ENCODE measurements around the gene ZNF385B.

ZNF385B gene

DNA sequence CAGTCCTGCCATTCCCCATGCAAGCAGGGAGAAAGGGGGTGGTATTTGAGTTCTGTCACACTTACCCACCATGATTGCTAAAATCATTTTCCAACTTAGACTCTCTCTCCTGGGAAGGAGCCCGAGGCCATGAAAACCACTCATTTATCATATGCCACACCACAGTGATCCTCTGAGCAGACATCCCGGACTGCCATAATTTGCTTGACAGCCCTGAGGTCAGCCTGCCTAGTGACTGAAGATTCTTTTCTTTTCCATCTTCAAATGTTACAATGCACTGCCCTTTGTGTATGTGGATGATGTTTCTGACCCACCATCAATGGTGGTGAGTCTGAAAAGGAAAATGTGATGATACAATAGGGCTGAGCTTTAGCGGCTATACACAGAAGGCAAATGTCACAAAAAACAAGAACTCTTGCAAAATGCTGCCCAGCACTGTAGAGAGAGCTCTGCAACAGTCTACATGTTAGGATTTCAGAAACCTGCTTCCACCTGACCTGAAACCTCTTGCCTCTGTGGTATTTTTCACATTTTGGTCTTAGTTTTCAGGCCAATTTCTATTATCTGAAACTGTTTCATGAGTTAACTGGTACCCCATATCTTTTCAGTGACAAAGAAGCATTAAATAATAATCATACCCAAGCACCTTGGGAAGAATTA is 272.8 kb downstream of the ZNF385B start:
- Histone ChIP-seq H3K9me3 (no peaks in the 10 kb centered on the region), H3K27ac (no peak overlapping the region), H3K27me3 (no peaks in the 10 kb centered on the region), H3K4me1 (ENCODE audit: control insufficient read depth in 1 of 2, insufficient read depth in 1 of 2, low read depth in 1 of 2, low read length in 1 of 2) (no peaks in the 10 kb centered on the region), H3K4me3 (ENCODE audit: low read depth in 1 of 2, low read length in 1 of 2) (no peak overlapping the region), H3K36me3 (no peaks in the 10 kb centered on the region)
- TF ChIP-seq, protein P1, sequence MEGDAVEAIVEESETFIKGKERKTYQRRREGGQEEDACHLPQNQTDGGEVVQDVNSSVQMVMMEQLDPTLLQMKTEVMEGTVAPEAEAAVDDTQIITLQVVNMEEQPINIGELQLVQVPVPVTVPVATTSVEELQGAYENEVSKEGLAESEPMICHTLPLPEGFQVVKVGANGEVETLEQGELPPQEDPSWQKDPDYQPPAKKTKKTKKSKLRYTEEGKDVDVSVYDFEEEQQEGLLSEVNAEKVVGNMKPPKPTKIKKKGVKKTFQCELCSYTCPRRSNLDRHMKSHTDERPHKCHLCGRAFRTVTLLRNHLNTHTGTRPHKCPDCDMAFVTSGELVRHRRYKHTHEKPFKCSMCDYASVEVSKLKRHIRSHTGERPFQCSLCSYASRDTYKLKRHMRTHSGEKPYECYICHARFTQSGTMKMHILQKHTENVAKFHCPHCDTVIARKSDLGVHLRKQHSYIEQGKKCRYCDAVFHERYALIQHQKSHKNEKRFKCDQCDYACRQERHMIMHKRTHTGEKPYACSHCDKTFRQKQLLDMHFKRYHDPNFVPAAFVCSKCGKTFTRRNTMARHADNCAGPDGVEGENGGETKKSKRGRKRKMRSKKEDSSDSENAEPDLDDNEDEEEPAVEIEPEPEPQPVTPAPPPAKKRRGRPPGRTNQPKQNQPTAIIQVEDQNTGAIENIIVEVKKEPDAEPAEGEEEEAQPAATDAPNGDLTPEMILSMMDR (IDR thresholded peaks at IDR 0.05): no peak

- TF ChIP-seq, protein P1 (IDR thresholded peaks at IDR 0.05): no peak
- H3K9me3 ChIP-seq: no peaks in the 10 kb centered on the region
- no peaks in the 10 kb centered on the region for H3K4me1 ChIP-seq (ENCODE audit: control insufficient read depth in 1 of 2, insufficient read depth in 1 of 2, low read depth in 1 of 2, low read length in 1 of 2)
- no peak overlapping the region for H3K4me3 ChIP-seq (ENCODE audit: low read depth in 1 of 2, low read length in 1 of 2)
- no peak overlapping the region for H3K27ac ChIP-seq
- no peaks in the 10 kb centered on the region for H3K27me3 ChIP-seq
- no peaks in the 10 kb centered on the region for H3K36me3 ChIP-seq
These were observed 276.7 kb downstream of the ZNF385B start for GRCh38 chr2:179584760-179585159.

GRCh38 chr2:179581605-179582004 is 279.8 kb downstream of the ZNF385B start:
- no peak overlapping the region for H3K27ac ChIP-seq
- H3K9me3 ChIP-seq: no peaks in the 10 kb centered on the region
- no peaks in the 10 kb centered on the region for H3K4me1 ChIP-seq (ENCODE audit: control insufficient read depth in 1 of 2, insufficient read depth in 1 of 2, low read depth in 1 of 2, low read length in 1 of 2)
- no peaks in the 10 kb centered on the region for H3K27me3 ChIP-seq
- TF ChIP-seq, protein P1 (IDR thresholded peaks at IDR 0.05): no peak
- no peak overlapping the region for H3K4me3 ChIP-seq (ENCODE audit: low read depth in 1 of 2, low read length in 1 of 2)
- H3K36me3 ChIP-seq: no peaks in the 10 kb centered on the region

DNA sequence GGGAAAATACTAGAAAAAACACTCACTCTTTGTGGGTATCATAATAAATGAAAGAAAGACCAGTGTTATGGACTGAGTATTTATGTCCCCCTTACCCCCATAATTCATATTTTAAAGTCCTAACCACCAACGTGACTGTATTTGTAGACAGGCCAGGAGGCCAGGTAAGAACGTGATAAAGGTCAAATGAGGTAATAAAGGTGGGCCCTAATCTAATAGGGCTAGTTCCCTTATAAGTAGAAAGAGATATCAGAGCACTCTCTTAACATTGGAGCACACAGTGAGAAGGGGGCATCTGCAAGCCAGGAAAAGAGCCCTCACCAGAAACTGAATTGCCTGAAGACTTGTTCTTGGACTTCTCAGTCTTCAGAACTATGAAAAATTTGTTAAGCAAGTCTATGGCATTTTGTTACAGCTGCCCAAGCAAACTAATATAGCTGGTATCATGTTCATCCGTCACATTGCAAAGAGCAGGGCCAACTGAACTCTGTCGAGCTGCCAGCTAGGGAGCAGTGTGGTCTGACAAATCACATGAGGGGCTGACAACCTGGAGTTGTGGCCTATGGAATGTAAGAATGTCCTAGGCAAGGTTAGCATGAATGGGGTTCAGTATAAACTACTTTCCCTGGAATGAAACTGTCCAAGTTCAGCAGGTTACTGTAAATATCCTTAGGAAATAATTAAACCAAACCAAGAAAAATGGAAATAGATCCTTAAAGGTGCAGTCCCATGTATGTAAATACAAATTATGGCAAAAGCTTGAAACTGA is 280.9 kb downstream of the ZNF385B start:
- no peaks in the 10 kb centered on the region for H3K4me1 ChIP-seq (ENCODE audit: control insufficient read depth in 1 of 2, insufficient read depth in 1 of 2, low read depth in 1 of 2, low read length in 1 of 2)
- TF ChIP-seq, protein P1 (IDR thresholded peaks at IDR 0.05): no peak
- no peak overlapping the region for H3K27ac ChIP-seq
- no peaks in the 10 kb centered on the region for H3K36me3 ChIP-seq
- no peaks in the 10 kb centered on the region for H3K27me3 ChIP-seq
- H3K4me3 ChIP-seq (ENCODE audit: low read depth in 1 of 2, low read length in 1 of 2): no peak overlapping the region
- no peaks in the 10 kb centered on the region for H3K9me3 ChIP-seq

- TF ChIP-seq, protein P1 (IDR thresholded peaks at IDR 0.05): no peak
- no peaks in the 10 kb centered on the region for H3K9me3 ChIP-seq
- H3K4me1 ChIP-seq (ENCODE audit: control insufficient read depth in 1 of 2, insufficient read depth in 1 of 2, low read depth in 1 of 2, low read length in 1 of 2): no peaks in the 10 kb centered on the region
- no peaks in the 10 kb centered on the region for H3K36me3 ChIP-seq
- no peak overlapping the region for H3K4me3 ChIP-seq (ENCODE audit: low read depth in 1 of 2, low read length in 1 of 2)
- H3K27me3 ChIP-seq: no peaks in the 10 kb centered on the region
- no peak overlapping the region for H3K27ac ChIP-seq
These were observed 281.6 kb downstream of the ZNF385B start for GRCh38 chr2:179579800-179580199.
